GM18502 (cell line): ENCODE results near the gene MBD6.
"Not testable (repeated sequence)": the region's sequence is repeated elsewhere in the genome, so short reads cannot be mapped to it uniquely, and the experiment has no call there.

Source experiments
- ATAC-seq: cut with Tn5 transposase; IDR thresholded peaks from one replicate; pipeline ENCODE4 v1.9.1; 2021; ENCODE audit warnings: mild to moderate bottlenecking; ENCODE audit not compliant: unreplicated experiment, poor library complexity

MBD6 gene

DNA sequence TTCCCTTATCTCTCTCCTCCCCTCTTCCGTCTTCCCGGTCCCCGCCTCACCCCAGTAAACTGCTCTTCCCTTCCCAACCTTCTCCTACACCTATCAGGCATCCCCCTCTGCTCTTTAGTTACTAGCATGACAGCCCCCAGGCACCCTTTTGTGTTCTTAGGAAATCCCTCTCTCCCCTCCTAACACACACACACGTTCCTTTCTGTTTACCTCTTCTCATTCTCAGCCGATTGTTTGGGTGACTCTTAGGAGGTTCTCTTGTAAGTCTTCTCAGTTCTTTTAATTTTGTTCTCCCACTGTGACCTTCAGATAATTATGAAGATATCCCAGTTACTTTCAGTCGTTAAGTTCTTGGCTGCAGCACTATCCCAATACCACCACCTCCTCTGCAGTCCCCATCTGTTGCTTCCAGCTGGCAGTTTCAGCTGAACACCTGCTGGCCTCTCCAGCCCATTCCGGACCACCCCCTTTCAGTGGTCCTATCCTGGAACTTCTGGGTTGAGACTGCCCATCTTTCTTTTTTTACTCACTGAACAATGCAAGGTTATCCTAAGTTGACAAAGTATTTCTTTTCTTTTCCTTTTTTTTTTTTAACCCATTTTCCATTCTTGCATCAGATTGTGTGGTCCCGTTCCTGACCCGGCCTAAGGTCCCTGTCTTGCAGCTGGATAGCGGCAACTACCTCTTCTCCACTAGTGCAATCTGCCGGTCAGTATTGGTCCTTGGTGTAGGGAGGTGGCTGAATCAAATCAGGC lies 34.0 kb upstream of the MBD6 start:
- ATAC-seq, result no peak

DNA sequence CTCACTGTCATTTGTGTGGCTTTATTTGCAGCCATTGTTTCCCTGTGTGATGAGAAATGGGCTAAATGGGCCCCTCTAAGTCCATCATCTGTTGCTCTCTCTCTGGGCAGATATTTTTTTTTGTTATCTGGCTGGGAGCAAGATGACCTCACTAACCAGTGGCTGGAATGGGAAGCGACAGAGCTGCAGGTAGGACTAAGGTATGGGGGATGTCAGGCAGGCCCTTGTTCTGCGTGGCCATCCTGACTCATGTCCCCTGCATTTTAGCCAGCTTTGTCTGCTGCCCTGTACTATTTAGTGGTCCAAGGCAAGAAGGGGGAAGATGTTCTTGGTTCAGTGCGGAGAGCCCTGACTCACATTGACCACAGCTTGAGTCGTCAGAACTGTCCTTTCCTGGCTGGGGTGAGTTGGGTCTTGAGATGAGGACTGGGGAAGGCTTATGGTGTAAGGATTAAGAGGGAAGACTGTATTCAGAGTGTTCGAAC lies 33.4 kb upstream of the MBD6 start:
- no peak for ATAC-seq

DNA sequence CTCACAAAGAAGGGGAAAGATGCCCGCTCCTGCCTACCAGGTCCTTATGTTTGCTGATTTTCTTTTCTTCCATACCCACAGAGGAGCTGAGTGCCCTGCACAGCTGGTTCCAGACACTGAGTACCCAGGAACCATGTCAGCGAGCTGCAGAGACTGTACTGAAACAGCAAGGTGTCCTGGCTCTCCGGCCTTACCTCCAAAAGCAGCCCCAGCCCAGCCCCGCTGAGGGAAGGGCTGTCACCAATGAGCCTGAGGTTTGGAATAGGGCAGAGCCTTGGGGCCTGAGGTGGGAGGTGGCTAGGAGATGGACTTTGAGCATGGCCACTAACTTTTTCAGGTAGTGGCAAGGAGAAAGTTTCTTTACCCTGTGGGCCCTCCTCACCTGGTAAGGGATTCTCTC lies 32.5 kb upstream of the MBD6 start:
- no peak for ATAC-seq

DNA sequence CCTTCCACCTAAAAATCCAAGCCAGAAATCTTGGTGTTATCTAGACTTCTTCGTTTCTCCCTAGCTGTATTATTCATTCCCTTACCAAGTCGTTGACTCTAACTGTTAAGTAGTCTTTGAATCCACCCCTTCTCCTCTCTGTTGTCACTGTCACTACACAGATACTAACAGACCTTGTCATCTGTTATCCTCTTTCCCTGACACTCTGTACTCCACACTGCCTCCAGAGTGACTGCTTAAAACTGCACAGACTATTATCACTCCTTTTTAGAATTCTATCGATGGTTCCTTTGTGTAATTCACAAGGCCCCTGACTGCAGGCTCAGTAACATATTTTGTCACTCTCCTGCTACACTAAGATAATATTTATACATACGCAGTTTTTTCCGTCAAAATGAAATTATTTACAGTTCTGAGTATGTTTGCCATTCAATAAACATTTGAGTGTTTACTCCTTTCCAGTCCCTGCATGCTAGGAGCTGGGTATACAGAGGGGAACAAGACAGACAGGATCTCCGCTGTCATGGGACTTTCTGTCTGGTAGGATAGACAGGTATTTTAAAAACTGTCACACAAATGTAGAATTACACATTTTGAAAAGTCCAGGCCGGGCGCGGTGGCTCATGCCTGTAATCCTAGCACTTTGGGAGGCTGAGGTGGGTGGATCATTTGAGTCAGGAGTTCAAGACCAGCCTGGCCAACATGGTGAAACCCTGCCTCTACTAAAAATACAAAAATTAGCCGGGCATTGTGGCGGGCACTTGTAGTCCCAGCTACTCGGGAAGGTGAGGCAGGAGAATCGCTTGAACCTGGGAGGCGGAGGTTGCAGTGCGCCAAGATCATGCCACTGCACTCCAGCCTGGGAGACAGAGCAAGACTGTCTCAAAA lies 31.0 kb upstream of the MBD6 start:
- no peak for ATAC-seq

DNA sequence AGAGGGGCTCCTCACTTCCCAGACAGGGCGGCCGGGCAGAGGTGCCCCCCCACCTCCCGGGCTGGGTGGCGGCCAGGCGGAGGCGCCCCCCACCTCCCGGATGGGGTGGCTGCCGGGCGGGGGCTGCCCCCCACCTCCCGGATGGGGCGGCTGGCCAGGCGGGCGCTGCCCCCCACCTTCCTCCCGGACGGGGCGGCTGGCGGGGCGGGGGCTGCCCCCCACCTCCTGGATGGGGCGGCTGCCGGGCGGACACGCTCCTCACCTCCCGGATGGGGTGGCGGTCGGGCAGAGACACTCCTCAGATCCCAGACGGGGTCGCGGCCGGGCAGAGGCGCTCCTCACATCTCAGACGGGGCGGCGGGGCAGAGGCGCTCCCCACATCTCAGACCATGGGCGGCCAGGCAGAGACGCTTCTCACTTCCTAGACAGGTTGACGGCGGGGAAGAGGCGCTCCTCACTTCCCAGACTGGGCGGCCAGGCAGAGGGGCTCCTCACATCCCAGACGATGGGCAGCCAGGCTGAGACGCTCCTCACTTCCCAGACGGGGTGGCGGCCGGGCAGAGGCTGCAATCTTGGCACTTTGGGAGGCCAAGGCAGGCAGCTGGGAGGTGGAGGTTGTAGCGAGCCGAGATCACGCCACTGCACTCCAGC lies 27.4 kb upstream of the MBD6 start:
- ATAC-seq, result not testable (repeated sequence)

DNA sequence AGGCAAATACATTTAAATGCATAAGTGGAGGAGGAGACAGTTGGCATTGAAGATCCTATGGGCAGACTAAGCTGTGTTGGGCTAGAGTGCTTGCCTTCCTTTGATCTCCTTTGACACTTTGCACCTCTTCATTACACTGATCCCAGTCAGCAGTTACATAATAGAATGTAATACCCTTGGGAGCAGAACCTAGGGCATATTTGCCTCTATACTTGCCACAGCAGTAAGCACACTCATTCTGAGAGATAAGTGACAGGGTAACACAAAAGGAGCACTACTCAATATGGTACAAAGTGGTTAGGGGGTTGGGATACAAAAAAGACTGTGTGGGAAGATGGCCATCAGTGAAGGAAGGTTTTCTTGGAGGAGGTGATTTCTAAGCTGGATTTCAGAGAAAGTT lies 25.8 kb upstream of the MBD6 start:
- no peak for ATAC-seq

DNA sequence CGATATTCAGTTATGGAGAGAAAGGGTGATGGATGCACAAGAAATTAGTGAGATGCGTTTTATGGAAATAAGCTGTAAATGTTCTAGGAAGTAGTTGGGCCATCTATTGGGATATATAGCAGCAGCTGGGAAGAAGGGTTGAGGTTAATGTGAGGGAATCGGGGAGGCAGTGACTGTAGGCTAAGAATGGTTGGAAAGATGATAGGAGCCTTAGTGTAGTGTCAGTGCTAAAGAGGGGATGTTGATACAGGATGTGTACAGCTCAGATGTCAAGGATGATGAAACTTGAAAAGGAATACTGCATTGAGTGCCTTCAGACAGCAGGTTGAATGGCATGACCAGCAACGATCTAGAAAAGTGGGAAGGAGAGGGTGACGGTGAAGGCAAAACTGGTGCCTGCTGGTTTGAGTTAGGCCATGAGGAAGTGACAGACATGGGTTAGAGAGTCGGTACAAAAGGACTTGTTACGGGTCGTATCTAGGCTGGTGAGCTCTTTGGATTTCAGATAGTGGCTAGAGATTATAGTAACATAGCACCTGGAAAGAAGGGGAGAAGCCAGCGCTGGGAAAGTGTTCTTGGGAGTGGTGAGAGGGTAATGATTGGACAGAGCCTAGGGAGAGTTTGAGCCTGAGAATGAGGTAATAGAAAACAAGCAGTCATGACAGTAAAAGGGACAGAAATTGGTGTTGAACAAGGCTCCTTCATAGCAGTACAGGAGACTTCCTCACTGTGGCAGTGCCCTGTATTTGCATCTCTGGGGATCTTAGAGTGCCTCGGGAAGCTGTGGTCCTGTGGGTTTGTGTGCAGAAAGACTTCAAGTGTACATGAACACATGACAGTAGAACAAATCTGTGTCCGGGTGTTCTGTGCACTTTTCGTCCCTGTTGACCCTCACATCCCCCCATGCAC lies 25.1 kb upstream of the MBD6 start:
- ATAC-seq, result no peak

DNA sequence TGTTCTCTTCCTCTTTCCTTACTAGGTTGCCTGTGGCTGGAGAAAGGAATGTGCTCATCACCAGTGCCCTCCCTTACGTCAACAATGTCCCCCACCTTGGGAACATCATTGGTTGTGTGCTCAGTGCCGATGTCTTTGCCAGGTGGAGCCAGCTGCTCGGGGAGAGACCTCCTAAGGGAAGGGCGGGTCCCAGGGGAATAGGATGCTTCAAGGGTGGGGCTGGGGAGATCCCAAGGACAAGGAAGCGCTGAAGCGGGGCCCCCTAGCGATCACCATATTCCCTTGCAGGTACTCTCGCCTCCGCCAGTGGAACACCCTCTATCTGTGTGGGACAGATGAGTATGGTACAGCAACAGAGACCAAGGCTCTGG lies 24.5 kb upstream of the MBD6 start:
- ATAC-seq, result no peak

DNA sequence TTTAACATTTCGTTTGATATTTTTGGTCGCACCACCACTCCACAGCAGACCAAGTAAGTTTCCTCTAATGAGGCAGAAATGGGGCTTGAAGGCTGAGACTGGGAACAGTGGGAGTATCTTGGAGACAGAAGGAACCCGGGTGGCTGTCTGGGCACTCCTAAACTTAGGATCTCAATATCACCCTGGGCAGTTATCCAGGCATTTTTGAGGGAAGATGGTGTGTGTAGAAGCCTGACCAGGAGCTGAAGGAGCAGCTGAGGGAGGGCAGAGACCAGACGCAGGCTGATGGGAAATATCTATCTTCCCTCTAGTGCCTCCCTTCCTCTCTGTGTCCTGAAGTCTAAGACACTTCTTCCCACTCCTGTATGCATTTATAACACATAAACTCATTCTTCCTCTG lies 24.1 kb upstream of the MBD6 start:
- ATAC-seq, result no peak

DNA sequence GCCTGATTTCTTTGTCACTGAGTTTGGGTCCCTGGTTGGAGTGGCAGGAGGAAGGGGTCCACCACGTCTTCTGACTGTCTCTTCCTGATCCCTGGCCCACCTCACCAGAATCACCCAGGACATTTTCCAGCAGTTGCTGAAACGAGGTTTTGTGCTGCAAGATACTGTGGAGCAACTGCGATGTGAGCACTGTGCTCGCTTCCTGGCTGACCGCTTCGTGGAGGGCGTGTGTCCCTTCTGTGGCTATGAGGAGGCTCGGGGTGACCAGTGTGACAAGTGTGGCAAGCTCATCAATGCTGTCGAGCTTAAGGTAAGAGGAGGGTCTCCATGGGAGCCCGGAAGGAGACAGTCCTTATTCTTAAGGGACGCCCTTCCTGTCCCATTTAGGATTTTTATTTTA lies 22.4 kb upstream of the MBD6 start:
- no peak for ATAC-seq

DNA sequence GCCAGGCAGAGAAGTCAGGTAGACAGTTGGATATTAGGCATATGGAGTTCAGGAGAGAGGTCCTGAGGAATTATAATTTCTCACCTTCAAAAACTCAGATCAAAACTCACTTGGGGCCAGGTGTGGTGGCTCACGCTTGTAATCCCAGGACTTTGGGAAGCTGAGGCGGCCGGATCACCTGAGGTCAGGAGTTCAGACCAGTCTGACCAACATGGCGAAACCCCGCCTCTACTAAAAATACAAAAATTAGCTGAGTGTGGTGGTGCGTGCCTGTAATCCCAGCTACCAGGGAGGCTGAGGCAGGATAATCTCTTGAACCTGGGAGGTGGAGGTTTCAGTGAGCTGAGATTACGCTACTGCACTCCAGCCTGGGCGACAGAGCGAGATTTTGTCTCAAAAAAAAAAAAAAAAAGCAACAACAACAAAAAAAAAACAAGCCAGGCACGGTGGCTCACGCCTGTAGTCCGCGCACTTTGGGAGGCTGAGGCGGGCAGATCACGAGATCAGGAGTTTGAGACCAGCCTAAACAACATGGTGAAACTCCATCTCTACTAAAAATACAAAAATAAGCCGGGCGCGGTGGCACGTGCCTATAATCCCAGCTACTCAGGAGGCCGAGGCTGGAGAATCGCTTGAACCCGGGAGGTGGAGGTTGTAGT lies 20.2 kb upstream of the MBD6 start:
- not testable (repeated sequence) for ATAC-seq

DNA sequence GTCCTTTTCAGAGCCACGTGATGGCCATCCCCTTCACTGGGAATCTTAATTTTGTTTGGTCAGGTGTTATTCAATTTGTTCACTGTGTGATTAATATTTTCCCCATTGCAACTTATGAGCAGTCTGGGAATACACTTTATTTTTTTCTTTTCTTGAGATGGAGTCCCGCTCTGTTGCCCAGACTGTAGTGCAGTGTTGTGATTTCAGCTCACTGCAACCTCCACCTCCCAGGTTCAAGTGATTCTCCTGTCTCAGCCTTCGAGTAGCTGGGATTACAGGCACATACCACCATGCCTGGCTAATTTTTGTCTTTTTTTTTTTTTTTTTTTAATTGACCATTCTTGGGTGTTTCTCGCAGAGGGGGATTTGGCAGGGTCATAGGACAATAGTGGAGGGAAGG lies 16.1 kb upstream of the MBD6 start:
- not testable (repeated sequence) for ATAC-seq

DNA sequence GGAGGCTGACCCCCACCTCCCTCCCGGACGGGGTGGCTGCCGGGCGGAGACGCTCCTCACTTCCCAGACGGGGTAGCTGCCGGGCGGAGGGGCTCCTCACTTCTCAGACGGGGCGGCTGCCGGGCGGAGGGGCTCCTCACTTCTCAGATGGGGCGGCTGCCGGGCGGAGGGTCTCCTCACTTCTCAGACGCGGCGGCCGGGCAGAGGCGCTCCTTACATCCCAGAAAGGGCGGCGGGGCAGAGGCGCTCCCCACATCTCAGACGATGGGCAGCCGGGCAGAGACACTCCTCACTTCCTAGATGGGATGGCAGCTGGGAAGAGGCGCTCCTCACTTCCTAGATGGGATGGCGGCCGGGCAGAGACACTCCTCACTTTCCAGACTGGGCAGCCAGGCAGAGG lies 14.8 kb upstream of the MBD6 start:
- ATAC-seq, result not testable (repeated sequence)

DNA sequence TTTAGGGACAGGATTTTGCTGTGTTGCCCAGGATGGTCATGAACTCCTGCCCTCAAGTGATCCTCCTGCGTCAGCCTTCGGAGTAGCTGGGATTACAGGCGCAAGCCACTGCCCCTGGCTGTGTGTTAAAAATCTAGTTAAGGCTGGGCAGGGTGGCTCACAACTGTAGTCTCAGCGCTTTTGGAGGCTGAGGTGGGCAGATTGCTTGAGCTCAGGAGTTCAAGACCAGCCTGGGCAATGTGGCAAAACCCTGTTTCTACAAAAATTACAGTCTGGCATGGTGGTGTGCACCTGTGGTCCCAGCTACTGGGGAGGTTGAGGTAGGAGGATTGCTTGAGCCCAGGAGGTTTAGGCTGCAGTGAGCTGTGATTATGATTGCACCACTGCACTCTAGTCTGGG lies 11.5 kb upstream of the MBD6 start:
- no peak for ATAC-seq

DNA sequence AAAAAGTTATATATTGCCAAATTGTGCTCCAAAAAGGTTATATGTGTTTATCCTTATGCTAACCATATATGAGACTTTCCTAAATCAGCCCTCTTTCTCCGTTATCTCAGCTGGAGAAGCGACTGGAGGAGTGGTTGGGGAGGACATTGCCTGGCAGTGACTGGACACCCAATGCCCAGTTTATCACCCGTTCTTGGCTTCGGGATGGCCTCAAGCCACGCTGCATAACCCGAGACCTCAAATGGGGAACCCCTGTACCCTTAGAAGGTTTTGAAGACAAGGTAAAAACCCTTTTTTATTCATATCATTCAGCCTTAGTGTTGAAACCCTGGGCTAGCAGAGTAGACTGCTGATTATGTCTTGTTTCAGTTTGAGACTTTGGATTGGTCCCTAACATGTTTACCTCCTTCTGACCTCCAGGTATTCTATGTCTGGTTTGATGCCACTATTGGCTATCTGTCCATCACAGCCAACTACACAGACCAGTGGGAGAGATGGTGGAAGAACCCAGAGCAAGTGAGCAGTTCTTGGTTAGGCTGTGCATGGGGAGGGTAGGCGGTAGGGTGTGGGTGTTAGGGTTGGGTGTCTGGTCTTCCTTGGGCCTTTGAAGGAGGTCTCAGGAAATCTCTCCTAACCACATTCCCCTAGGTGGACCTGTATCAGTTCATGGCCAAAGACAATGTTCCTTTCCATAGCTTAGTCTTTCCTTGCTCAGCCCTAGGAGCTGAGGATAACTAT lies 10.9 kb upstream of the MBD6 start:
- no peak for ATAC-seq

DNA sequence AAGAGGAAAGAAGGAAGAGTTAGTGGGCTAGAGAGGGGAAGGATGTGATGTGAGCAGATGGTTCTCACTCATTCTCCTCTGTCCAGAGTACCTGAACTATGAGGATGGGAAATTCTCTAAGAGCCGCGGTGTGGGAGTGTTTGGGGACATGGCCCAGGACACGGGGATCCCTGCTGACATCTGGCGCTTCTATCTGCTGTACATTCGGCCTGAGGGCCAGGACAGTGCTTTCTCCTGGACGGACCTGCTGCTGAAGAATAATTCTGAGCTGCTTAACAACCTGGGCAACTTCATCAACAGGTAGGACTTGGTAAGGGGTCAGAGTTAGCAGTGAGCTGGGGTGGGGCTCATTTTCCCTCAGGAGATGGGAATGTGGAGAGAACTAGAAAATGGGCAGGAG lies 10.0 kb upstream of the MBD6 start:
- no peak for ATAC-seq

DNA sequence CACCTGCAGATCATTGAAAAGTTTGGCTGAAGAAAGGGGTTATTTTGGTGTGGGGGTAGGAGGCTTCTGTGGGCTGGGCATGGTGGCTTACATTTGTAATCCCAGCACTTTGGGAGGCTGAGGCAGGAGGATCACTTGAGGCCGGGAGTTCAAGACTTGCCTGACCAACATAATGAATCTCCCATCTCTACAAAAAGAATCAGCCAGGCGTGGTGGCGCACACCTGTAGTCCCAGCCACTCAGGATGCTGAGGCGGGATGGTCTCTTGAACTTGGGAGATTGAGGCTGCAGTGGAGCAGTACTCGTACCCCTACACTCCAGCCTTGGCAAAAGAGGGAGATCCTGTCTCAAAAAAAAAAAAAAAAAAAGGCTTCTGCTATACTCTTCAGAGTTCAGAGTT lies 9.4 kb upstream of the MBD6 start:
- no peak for ATAC-seq

DNA sequence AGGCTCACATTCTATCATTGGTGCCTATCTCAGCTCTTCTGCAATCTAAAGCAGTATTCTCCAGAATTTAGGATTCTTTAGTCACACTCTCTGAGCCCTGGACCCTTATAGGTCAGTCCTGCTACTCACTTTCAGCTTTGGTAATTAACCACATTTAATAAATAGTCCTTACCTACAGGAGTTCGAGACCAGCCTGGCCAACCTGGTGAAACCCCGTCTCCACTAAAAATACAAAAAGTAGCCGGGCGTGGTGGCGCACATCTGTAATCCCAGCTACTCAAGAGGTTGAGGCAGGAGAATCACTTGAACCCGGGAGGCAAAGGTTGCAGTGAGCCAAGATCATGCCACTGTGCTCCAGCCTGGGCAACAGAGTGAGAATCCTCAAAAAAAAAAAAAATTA lies 8.9 kb upstream of the MBD6 start:
- not testable (repeated sequence) for ATAC-seq

DNA sequence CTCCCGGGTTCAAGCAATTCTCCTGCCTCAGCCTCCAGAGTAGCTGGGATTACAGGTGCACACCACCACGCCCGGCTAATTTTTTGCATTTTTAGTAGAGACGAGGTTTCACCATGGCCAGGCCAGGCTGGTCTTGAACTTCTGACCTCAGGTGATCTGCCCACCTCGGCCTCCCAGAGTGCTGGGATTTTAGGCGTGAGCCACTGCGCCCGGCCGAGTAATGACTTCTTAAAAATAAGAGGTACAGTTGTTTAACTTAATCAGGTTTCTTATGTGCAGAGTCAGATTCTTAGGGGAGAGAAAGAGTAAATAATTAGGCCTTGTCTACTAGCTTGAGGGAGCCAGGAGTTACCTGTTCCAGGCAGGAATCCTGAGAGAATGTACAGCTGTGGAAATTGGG lies 8.4 kb upstream of the MBD6 start:
- ATAC-seq, result not testable (repeated sequence)
